MG63 (cell line): Measurements from ENCODE around the gene CDH2. TPM values are rescaled to one million over a fixed set of nuclear protein-coding genes. Genes with fewer than 3 reads are reported as not detected.

Experiments used
- DNase-seq: peaks from one replicate; pipeline ENCODE4 v3.0.0-alpha.2; 2020
- H3K27me3 ChIP-seq: fragments of 250-450 bp; sonication (Bioruptor Pico); 2 replicates; pipeline ENCODE4 v1.5.1; 2020; ENCODE audit warnings: mild to moderate bottlenecking, moderate library complexity
- H3K36me3 ChIP-seq: fragments of 250-450 bp; sonication (Bioruptor Pico); 2 replicates; pipeline ENCODE4 v1.5.1; 2020; ENCODE audit warnings: mild to moderate bottlenecking, moderate library complexity
- H3K4me3 ChIP-seq: fragments of 250-450 bp; sonication (Bioruptor Pico); 2 replicates; pipeline ENCODE4 v1.5.1; 2020; ENCODE audit warnings: mild to moderate bottlenecking, moderate library complexity
- H3K9me3 ChIP-seq: fragments of 250-450 bp; sonication (Bioruptor Pico); 2 replicates; pipeline ENCODE4 v1.5.1; 2020; ENCODE audit warnings: mild to moderate bottlenecking, moderate library complexity
- total RNA-seq: library from RNA; depleted of rRNA; stranded (reverse); fragments of >200 nt; shearing (Covaris generic); gene quantifications from 2 replicates; pipeline ENCODE4 v1.2.3, GENCODE V29; 2014; ENCODE audit warnings: low replicate concordance; rRNA removed

Gene CDH2
- 19.8 and 34.1 TPM in 2 replicates for total RNA-seq

DNA sequence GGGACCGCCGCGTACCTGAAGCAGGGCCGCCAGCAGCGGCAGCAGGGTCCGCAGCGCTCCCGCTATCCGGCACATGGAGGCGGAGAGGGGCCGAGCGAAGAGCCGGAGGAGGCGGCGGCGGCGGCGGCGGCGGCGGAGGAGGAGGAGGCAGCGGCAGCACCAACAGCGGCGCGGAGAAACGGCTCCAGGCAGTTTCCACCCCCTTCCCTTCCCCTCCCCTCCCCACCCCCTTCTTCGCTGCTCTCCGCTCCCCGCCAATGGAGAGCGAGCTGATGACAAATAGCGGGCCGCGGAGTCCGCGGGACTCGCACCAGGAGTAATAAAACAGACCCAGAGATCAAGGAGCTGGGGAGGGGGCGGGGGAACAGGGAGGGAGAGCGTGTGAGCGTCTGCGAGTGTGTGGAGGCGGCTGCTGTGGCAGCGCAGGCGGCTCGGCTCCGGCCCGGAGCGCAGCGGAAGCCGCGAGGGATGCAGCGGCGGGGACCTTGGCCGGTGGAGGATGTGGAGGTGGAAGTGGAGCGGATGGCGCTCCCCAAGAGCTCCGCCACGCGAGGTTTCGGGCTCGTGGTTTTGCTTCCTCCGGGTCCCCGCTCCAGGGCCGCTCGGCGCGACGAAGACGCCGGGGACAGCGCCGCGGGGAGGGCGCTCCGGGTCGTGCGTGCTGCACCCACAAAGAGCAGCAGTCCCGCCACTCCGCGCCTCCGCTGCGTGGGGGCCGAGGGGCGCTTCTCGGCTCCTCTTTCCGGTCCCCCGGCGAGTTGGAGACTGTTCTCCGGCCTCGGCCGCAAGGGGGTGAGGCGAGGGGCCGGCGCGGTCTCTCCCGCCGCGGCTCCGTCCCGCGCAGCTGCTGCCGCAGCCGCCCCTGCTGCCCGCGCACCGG, at the start of gene CDH2:
TSS of gene CDH2 (minus strand) at position 183 of the 880 bp plus-strand sequence. CDS start at position 75, 108 bp downstream.
- Histone ChIP-seq H3K27me3 (no peaks in the 10 kb centered on the region; the same call in 1 of the 2 replicates), H3K4me3 (peak within 1 kb of the TSS; percentile 70), H3K9me3 (no peaks in the 10 kb centered on the region), H3K36me3 (no peaks in the 10 kb centered on the region)
- DNase-seq: peak; percentile 76

DNA sequence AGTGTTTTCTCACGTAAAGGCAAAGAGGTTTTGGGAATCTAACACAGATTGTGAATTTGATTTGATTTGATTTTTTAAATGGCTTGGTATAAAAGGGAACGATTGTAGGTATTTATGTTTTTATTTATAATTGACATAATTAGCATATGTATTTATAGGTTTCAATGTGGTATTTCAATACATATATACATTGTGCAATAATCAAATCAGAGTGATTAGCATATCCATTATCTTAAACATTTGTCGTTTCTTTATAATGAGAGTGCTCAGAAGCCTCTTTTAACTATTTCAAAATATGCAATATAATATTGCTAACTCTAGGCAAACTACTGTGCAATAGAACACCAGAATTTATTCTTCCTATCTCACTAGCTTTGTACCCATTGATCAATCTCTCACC, 35.1 kb upstream of the CDH2 start:
- no peaks in the 10 kb centered on the region for H3K36me3 ChIP-seq
- no peaks in the 10 kb centered on the region for H3K27me3 ChIP-seq
- H3K9me3 ChIP-seq: no peaks in the 10 kb centered on the region
- DNase-seq: no peak
- H3K4me3 ChIP-seq: no peak overlapping the region

GRCh38 chr18:28208712-28209265, 31.9 kb upstream of the CDH2 start:
- no peak overlapping the region for H3K4me3 ChIP-seq
- no peaks in the 10 kb centered on the region for H3K36me3 ChIP-seq
- no peaks in the 10 kb centered on the region for H3K27me3 ChIP-seq
- no peak for DNase-seq
- H3K9me3 ChIP-seq: no peaks in the 10 kb centered on the region

GRCh38 chr18:28208268-28208667, 31.3 kb upstream of the CDH2 start:
- no peak overlapping the region for H3K4me3 ChIP-seq
- no peaks in the 10 kb centered on the region for H3K36me3 ChIP-seq
- no peaks in the 10 kb centered on the region for H3K27me3 ChIP-seq
- DNase-seq: no peak
- no peaks in the 10 kb centered on the region for H3K9me3 ChIP-seq

DNA sequence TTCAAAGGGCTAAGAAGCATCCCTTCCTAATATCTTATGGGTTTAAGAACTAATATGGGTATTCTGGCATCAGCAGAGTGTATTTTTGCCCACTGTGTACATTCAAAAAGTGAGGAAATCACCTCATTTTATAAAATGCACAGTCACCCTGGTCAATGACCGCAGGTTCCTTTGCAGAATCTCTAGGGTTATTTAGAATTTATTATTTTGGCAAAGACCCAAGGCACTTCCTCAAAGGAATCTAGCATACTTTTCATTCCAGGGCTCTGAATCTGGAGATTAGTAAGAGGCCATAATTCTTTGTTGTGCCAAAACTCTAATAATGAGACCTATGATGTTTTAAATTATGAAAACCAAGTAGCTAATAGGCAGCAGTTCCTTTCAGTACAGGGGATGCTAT, 27.2 kb upstream of the CDH2 start:
- Histone ChIP-seq H3K9me3 (no peaks in the 10 kb centered on the region), H3K36me3 (no peaks in the 10 kb centered on the region), H3K27me3 (no peaks in the 10 kb centered on the region), H3K4me3 (no peak overlapping the region)
- DNase-seq: peak; percentile 5

GRCh38 chr18:28201056-28201455, 24.1 kb upstream of the CDH2 start:
- Histone ChIP-seq H3K36me3 (no peaks in the 10 kb centered on the region), H3K4me3 (no peak overlapping the region), H3K27me3 (no peaks in the 10 kb centered on the region), H3K9me3 (no peaks in the 10 kb centered on the region)
- DNase-seq: no peak

GRCh38 chr18:28198620-28199019, 21.7 kb upstream of the CDH2 start:
- H3K27me3 ChIP-seq: no peaks in the 10 kb centered on the region
- no peaks in the 10 kb centered on the region for H3K36me3 ChIP-seq
- H3K4me3 ChIP-seq: no peak overlapping the region
- no peak for DNase-seq
- H3K9me3 ChIP-seq: no peaks in the 10 kb centered on the region

DNA sequence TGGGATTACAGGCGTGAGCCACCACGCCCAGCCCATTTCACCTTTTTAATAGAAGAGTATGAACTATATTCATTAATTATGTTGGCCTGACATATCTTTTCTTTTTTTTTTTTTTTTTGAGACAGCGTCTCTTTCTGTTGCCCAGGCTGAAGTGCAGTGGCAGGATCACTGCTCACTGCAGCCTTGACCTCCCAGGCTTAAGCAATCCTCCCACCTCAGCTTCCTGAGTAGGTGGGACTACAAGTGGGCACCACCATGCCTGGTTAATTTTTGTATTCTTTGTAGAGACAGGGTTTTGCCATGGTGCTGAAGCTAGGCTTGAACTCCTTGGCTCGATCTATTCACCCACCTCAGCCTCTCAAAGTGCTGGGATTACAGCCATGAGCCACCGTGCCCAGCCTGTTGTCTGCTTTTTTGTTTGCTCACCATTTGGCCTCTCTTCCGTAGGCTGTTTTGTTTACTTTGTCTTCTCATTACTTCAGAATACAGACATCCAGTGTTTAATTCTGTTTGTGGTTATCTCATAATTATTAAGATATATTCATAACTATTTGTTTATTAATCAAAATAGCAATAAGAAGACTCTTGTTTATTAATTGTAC, 16.3 kb upstream of the CDH2 start:
- Histone ChIP-seq H3K27me3 (no peaks in the 10 kb centered on the region), H3K36me3 (no peaks in the 10 kb centered on the region), H3K9me3 (peaks cover 3% of the 10 kb centered on the region; the same call in 1 of the 2 replicates), H3K4me3 (no peak overlapping the region)
- DNase-seq: no peak

- Histone ChIP-seq H3K4me3 (no peak overlapping the region), H3K36me3 (no peaks in the 10 kb centered on the region), H3K9me3 (peaks cover 3% of the 10 kb centered on the region; the same call in 1 of the 2 replicates), H3K27me3 (no peaks in the 10 kb centered on the region)
- DNase-seq: no peak
These were observed 12.7 kb upstream of the CDH2 start for GRCh38 chr18:28189400-28190239.

DNA sequence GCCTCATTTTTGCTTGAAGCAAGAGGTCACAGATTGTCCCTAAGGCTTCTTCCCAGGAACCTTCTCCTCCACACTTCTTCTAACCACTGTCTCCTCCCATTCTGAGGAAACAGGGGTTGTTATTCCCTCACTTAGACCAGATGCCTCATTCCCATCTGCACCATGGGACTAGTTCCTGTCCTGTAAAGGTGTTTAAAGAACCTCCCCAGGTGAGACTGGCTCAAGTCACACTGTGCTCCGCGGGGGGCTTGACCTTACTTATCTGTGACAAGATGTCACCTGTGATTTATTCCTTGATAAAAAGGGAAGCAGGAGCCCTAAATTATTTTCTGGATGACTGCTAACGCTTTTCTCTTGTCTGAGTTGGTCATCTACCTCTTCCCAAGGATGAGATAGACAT, 8.2 kb upstream of the CDH2 start:
- Histone ChIP-seq H3K9me3 (peaks cover 3% of the 10 kb centered on the region; the same call in 1 of the 2 replicates), H3K27me3 (no peaks in the 10 kb centered on the region), H3K4me3 (no peak overlapping the region), H3K36me3 (no peaks in the 10 kb centered on the region)
- DNase-seq: no peak

- H3K36me3 ChIP-seq: no peaks in the 10 kb centered on the region
- DNase-seq: no peak
- H3K9me3 ChIP-seq: no peaks in the 10 kb centered on the region
- no peak overlapping the region for H3K4me3 ChIP-seq
- H3K27me3 ChIP-seq: no peaks in the 10 kb centered on the region
These were observed 6.6 kb upstream of the CDH2 start for GRCh38 chr18:28183418-28184078.

- no peak for DNase-seq
- no peaks in the 10 kb centered on the region for H3K36me3 ChIP-seq
- no peaks in the 10 kb centered on the region for H3K27me3 ChIP-seq
- H3K4me3 ChIP-seq: no peak overlapping the region
- no peaks in the 10 kb centered on the region for H3K9me3 ChIP-seq
These were observed 4.7 kb upstream of the CDH2 start for GRCh38 chr18:28181616-28182015.

DNA sequence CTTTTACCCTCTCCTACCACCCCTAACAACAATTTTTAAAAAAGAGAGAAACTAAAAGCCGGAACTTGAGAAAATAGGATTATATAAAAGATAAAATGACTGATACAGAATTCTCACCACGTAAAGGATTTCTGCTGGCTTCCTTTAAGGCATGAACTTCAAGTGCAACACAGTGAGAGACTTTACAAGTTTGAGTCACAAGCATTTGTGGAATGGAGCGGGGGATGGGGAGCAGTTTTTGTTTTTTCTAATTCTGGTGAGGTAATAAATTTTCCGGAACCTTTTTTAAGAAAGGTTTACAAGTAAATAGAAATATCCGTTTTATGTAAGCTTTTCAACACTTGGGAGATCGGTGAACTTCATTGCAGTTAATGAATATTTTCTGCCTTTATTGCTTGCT, 1.8 kb upstream of the CDH2 start:
- no peak for DNase-seq
- H3K36me3 ChIP-seq: no peaks in the 10 kb centered on the region
- H3K9me3 ChIP-seq: no peaks in the 10 kb centered on the region
- H3K4me3 ChIP-seq: no peak overlapping the region; the same call in none of the 2 replicates
- H3K27me3 ChIP-seq: no peaks in the 10 kb centered on the region; the same call in 1 of the 2 replicates

- no peaks in the 10 kb centered on the region for H3K36me3 ChIP-seq
- peak overlapping the region; percentile 53 for H3K4me3 ChIP-seq
- no peaks in the 10 kb centered on the region for H3K9me3 ChIP-seq
- no peaks in the 10 kb centered on the region; the same call in 1 of the 2 replicates for H3K27me3 ChIP-seq
- DNase-seq: peak; percentile 65
These were observed 1.1 kb upstream of the CDH2 start for GRCh38 chr18:28177828-28178635.

- Histone ChIP-seq H3K27me3 (no peaks in the 10 kb centered on the region; the same call in 1 of the 2 replicates), H3K9me3 (no peaks in the 10 kb centered on the region), H3K4me3 (peak overlapping the region; percentile 70), H3K36me3 (no peaks in the 10 kb centered on the region)
- DNase-seq: peak; percentile 9
These were observed 307 bp downstream of the CDH2 start for GRCh38 chr18:28176698-28176947.
